Cardiac muscle cell (in vitro differentiated cells and primary cell): Measurements from ENCODE around the gene KRT40. TPM values are rescaled to one million over a fixed set of nuclear protein-coding genes. Genes with fewer than 3 reads are reported as not detected.

ENCODE experiments used
- DNase-seq, 2 donors: peaks; one replicate each; pipeline versions ENCODE4 v3.0.0 to v3.0.0-alpha.2; 2010 to 2017; ENCODE audit warnings: low read depth in 1 of 2, low spot score in 1 of 2
- H3K27ac ChIP-seq: fragments of 200-600 bp; sonication (generic); 2 replicates; pipeline ENCODE4 v1.5.1; 2016
- H3K27me3 ChIP-seq: fragments of 200-600 bp; sonication (generic); 2 replicates; pipeline ENCODE4 v1.6.0; 2016; ENCODE audit warnings: control low read depth
- H3K36me3 ChIP-seq: fragments of 200-600 bp; sonication (generic); 2 replicates; pipeline ENCODE4 v1.5.1; 2016; ENCODE audit warnings: control low read depth
- H3K4me1 ChIP-seq: fragments of 200-600 bp; sonication (generic); 2 replicates; pipeline ENCODE4 v1.8.1; 2017; ENCODE audit warnings: low read depth, mild to moderate bottlenecking, mixed run types
- H3K4me3 ChIP-seq: fragments of 200-600 bp; sonication (generic); 2 replicates; pipeline ENCODE4 v1.5.1; 2016; ENCODE audit warnings: mild to moderate bottlenecking
- H3K9me3 ChIP-seq: fragments of 200-600 bp; sonication (generic); 2 replicates; pipeline ENCODE4 v1.5.1; 2017; ENCODE audit warnings: low read depth, mild to moderate bottlenecking, control low read depth
- polyA plus RNA-seq: library from polyadenylated mRNA; unstranded; fragments of >200 nt; fragmentation: Nextera tagmentation; extraction: Ambion mirVana; gene quantifications from 2 replicates; pipeline ENCODE4 v1.2.1, GENCODE V29; 2016
- total RNA-seq: library from RNA; depleted of rRNA; stranded (reverse); fragments of >200 nt; gene quantifications from 2 replicates; pipeline ENCODE4 v1.2.3, GENCODE V29; 2016
- TF ChIP-seq, protein P1 (sequence below): IDR thresholded peaks from 2 replicates; pipeline ENCODE4 v1.5.1; 2012; ENCODE audit warnings: low read depth, mild to moderate bottlenecking, low read length

KRT40 gene
- total and polyA plus RNA-seq, 2 experiments from 2014 or later, result not detected

DNA sequence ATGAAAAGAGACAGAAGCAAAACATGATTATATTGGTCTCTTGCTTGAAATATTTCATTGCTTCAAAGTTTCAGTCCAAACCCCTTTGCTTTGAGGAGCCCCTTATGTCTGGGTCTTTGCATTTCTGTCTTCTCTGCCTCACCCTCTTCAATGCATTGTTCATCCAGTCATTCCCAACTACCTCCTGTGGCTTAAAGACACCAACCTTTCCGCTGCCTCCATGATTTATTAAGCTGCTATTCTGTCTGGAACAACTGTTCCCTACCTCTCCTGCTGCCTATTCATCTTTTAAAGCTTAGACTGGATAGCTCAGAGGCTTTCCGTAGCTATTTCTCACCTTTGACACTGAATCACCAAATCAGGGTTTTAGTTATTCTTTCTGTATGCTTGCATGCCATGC is 13.2 kb upstream of the KRT40 start:
- Histone ChIP-seq H3K27me3 (no peaks in the 10 kb centered on the region), H3K4me1 (peaks cover 5% of the 10 kb centered on the region), H3K9me3 (no peaks in the 10 kb centered on the region), H3K27ac (no peak overlapping the region), H3K36me3 (no peaks in the 10 kb centered on the region), H3K4me3 (no peak overlapping the region)
- TF ChIP-seq, protein P1, sequence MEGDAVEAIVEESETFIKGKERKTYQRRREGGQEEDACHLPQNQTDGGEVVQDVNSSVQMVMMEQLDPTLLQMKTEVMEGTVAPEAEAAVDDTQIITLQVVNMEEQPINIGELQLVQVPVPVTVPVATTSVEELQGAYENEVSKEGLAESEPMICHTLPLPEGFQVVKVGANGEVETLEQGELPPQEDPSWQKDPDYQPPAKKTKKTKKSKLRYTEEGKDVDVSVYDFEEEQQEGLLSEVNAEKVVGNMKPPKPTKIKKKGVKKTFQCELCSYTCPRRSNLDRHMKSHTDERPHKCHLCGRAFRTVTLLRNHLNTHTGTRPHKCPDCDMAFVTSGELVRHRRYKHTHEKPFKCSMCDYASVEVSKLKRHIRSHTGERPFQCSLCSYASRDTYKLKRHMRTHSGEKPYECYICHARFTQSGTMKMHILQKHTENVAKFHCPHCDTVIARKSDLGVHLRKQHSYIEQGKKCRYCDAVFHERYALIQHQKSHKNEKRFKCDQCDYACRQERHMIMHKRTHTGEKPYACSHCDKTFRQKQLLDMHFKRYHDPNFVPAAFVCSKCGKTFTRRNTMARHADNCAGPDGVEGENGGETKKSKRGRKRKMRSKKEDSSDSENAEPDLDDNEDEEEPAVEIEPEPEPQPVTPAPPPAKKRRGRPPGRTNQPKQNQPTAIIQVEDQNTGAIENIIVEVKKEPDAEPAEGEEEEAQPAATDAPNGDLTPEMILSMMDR, result no peak
- no peak for DNase-seq

DNA sequence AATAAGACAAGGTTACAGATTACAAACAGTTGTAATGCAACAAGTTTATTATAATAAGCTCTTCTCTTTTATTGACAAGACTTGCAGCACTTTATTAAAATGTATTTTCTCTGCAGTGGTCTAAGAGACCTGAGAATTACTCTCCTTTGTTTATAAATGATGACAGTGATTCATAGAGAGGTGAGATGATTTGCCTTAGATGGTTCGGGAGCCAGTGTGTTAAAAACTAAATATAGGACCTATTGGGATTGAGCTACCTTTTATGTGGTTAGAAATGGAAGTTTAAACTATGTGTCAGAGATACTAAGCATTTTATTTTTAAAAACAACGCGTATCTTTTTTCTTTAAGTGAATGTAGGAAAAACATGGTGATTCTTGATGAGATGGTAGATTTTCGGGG is 12.7 kb upstream of the KRT40 start:
- no peak for DNase-seq
- TF ChIP-seq, protein P1, result no peak
- H3K36me3 ChIP-seq, result no peaks in the 10 kb centered on the region
- no peaks in the 10 kb centered on the region for H3K27me3 ChIP-seq
- no peaks in the 10 kb centered on the region for H3K9me3 ChIP-seq
- H3K27ac ChIP-seq, result no peak overlapping the region
- H3K4me1 ChIP-seq, result peaks cover 5% of the 10 kb centered on the region
- H3K4me3 ChIP-seq, result no peak overlapping the region

DNA sequence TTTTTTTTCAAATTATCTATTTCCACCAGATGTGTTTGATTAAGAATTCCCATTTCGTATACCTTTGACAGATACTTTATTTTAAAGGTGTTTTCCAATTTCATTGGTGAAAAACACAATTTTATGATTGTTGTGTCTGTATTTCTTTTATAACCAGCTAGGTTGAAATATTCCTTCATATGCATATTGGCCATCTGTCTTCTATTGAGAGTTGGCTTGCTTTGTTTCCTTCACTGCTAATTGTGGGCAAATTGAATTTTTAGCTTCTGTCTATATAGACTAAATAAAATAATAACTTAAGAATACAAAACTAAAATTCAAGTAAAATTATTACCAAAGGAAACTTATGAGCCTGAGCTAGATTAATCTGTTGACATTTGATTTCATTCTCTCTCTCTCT is 11.0 kb upstream of the KRT40 start:
- Histone ChIP-seq H3K4me1 (peaks cover 5% of the 10 kb centered on the region), H3K27me3 (no peaks in the 10 kb centered on the region), H3K9me3 (no peaks in the 10 kb centered on the region), H3K4me3 (no peak overlapping the region), H3K27ac (no peak overlapping the region), H3K36me3 (no peaks in the 10 kb centered on the region)
- no peak for DNase-seq
- TF ChIP-seq, protein P1, result no peak

DNA sequence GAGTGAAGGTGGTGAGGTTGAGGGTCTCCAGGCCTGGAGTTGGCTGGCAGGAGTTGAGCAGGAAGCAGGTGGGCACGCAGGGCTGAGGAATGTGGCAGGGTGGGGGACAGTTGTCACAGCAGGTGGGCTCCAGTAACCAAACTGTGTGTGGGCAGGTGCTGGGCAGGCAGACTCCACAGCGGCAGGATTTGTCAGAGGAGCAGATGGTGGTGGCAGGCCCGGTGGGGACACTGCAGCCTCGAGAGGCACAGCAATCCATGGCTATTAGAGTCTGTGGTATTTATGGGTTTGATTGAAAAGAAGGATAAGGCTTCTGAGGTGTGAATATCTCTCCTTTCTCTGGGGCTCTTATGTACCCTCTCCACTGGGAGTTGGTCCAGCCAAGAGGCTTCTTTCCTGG is 9.7 kb upstream of the KRT40 start, which contains the start of gene KRTAP3-3:
Gene KRTAP3-3, minus strand, starts transcription at position 326 of the 400 bp plus-strand sequence. Its CDS starts 67 bp downstream, at position 259.
- TF ChIP-seq, protein P1, result no peak
- no peaks in the 10 kb centered on the region for H3K36me3 ChIP-seq
- no peaks in the 10 kb centered on the region for H3K9me3 ChIP-seq
- no peak within 1 kb of the TSS for H3K27ac ChIP-seq
- DNase-seq, result no peak
- H3K27me3 ChIP-seq, result no peaks in the 10 kb centered on the region
- peaks cover 5% of the 10 kb centered on the region for H3K4me1 ChIP-seq
- no peak within 1 kb of the TSS for H3K4me3 ChIP-seq

DNA sequence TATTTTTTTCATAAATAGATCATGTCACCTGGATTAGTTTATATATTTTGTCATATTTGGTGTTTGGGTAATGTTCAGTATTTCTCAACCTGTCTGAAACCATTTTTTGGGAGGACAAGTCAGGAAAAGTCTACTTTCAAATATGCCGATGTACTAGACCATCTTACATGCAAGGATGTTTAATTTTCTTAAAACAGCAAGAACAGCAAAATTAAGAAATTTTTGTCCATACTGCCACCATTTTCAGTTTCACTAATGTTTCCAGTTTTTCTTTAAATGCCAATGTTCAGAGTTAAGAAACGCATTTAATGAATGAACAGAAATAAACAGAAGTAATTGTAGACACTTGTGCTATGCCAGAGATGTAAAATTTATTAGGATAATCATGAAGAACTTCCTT is 9.0 kb upstream of the KRT40 start:
- TF ChIP-seq, protein P1, result no peak
- no peaks in the 10 kb centered on the region for H3K36me3 ChIP-seq
- no peaks in the 10 kb centered on the region for H3K9me3 ChIP-seq
- H3K4me3 ChIP-seq, result no peak overlapping the region
- DNase-seq, result no peak
- no peak overlapping the region for H3K27ac ChIP-seq
- no peaks in the 10 kb centered on the region for H3K27me3 ChIP-seq
- peaks cover 5% of the 10 kb centered on the region for H3K4me1 ChIP-seq

DNA sequence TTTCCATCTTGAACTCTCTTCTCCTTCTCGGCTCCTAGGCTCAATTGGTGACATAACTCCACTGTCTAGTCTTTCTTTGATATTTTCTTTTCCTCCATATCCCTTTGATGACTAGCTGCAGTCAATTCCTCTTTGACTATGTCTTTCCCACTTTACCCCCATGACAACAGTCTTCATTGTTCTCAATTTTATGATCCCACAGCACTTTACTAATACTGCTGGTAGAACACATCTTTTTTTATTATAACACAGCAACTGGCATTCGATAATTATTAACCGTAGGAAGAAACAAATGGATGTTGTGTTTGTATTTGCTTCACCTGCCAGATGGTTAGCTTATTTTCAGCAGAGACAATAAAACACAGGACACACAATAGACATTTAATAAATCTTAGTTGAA is 8.5 kb upstream of the KRT40 start:
- H3K27ac ChIP-seq, result no peak overlapping the region
- DNase-seq, result no peak
- H3K27me3 ChIP-seq, result no peaks in the 10 kb centered on the region
- no peak overlapping the region for H3K4me3 ChIP-seq
- no peaks in the 10 kb centered on the region for H3K9me3 ChIP-seq
- H3K4me1 ChIP-seq, result peaks cover 5% of the 10 kb centered on the region
- TF ChIP-seq, protein P1, result no peak
- no peaks in the 10 kb centered on the region for H3K36me3 ChIP-seq
